Thoracic aorta (tissue), 2 donors: ENCODE results near the gene RPL39L. TPM values are rescaled to one million over a fixed set of nuclear protein-coding genes. Genes with fewer than 3 reads are reported as not detected.
"Not testable (repeated sequence)": the region's sequence is repeated elsewhere in the genome, so short reads cannot be mapped to it uniquely, and the experiment has no call there.

Experiments used
- ATAC-seq: fragments of 150-250 bp; one replicate; pipeline ENCODE4 v1.8.0; 2017; ENCODE audit warnings: low read depth; ENCODE audit not compliant: insufficient number of reproducible peaks, low FRiP score
- DNase-seq: peaks from one replicate; pipeline ENCODE4 v3.0.0-alpha.2; 2020; ENCODE audit warnings: low spot score
- H3K27ac ChIP-seq, 2 donors: fragments of 200-600 bp; sonication (generic); 1 replicate in 1 of 2; 2 replicates in 1 of 2; pipeline ENCODE4 v1.5.1; 2016; ENCODE audit warnings: mild to moderate bottlenecking in 2 of 2, moderate library complexity in 2 of 2
- H3K27me3 ChIP-seq: fragments of 200-600 bp; sonication (generic); replicated peaks from 2 replicates; pipeline ENCODE4 v1.6.0; 2016; ENCODE audit warnings: mild to moderate bottlenecking; ENCODE audit not compliant: insufficient read depth
- H3K36me3 ChIP-seq: fragments of 200-600 bp; sonication (generic); one replicate; pipeline ENCODE4 v1.5.1; 2016
- H3K4me1 ChIP-seq, 2 donors: fragments of 200-600 bp; sonication (generic); 1 replicate in 1 of 2; 2 replicates in 1 of 2; pipeline versions ENCODE4 v1.5.1 to v1.6.0; 2016; ENCODE audit warnings: low read depth in 2 of 2, mild to moderate bottlenecking in 1 of 2; ENCODE audit not compliant: control insufficient read depth in 1 of 2
- H3K4me3 ChIP-seq: fragments of 200-600 bp; sonication (generic); 2 replicates; pipeline ENCODE4 v1.5.1; 2016; ENCODE audit warnings: mild to moderate bottlenecking
- H3K9me3 ChIP-seq: fragments of 200-600 bp; sonication (generic); 2 replicates; pipeline ENCODE4 v1.5.1; 2016
- CTCF ChIP-seq: fragments of 200-600 bp; sonication (generic); IDR thresholded peaks from one replicate; pipeline ENCODE4 v1.5.1; 2019; ENCODE audit warnings: antibody characterized with exemption
- total RNA-seq, 2 donors: library from RNA; depleted of rRNA; stranded (reverse); fragments of >200 nt; gene quantifications; one replicate each; pipeline versions ENCODE4 v1.1.0 to v1.2.3, GENCODE V29; 2016

The RPL39L gene
- total RNA-seq, 2 donors from 2014 or later: 20.0 to 23.1 TPM

GRCh38 chr3:187139895-187140253 is 578 bp upstream of the RPL39L start:
- Histone ChIP-seq H3K4me1 (peaks cover 0 to 6% of the 10 kb centered on the region in 2 donors), H3K4me3 (peak overlapping the region; percentile 78), H3K27me3 (no peaks in the 10 kb centered on the region), H3K36me3 (no peaks in the 10 kb centered on the region), H3K9me3 (no peaks in the 10 kb centered on the region), H3K27ac (peak overlapping the region in 1 of 2 donors; percentile 73)
- DNase-seq (no peak), ATAC-seq (no peak)
- TF ChIP-seq CTCF: no peak

DNA sequence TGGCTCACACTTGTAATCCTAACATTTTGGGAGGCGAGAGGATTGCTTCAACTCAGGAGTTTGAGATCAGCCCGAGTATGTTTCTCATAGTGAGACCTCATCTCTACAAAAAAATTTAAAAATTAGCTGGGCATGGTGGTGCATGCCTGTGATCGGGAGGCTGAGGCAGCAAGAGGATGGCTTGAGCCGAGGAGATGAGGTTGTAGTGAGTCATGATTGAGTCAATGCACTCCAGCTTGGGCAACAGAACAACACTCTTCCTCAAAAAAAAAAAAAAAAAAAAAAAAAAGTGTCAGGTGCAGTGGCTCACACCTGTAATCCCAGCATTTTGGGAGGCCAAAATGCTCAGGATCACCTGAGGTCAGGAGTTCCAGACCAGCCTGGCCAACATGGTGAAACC is 2.4 kb downstream of the RPL39L start:
- DNase-seq: no peak
- H3K9me3 ChIP-seq: no peaks in the 10 kb centered on the region
- TF ChIP-seq CTCF: no peak
- H3K4me1 ChIP-seq: peaks cover 0 to 6% of the 10 kb centered on the region in 2 donors
- no peaks in the 10 kb centered on the region for H3K36me3 ChIP-seq
- H3K27ac ChIP-seq: no peak overlapping the region
- ATAC-seq: no peak
- H3K27me3 ChIP-seq: no peaks in the 10 kb centered on the region
- no peak overlapping the region for H3K4me3 ChIP-seq

GRCh38 chr3:187136337-187136736 is 3.0 kb downstream of the RPL39L start:
- no peak for DNase-seq
- H3K36me3 ChIP-seq: no peaks in the 10 kb centered on the region
- H3K9me3 ChIP-seq: no peaks in the 10 kb centered on the region
- no peaks in the 10 kb centered on the region for H3K27me3 ChIP-seq
- H3K4me3 ChIP-seq: no peak overlapping the region
- H3K4me1 ChIP-seq: peaks cover 0 to 6% of the 10 kb centered on the region in 2 donors
- ATAC-seq: no peak
- TF ChIP-seq CTCF: no peak
- no peak overlapping the region for H3K27ac ChIP-seq

- not testable (repeated sequence) for H3K27me3 ChIP-seq, DNase-seq, H3K27ac ChIP-seq, ATAC-seq, H3K4me3 ChIP-seq, H3K9me3 ChIP-seq, H3K36me3 ChIP-seq
- peaks cover 0 to 16% of the 10 kb centered on the region in 2 donors for H3K4me1 ChIP-seq
Measured at GRCh38 chr3:187135172-187135690, 4.1 kb downstream of the RPL39L start.

- DNase-seq, H3K9me3 ChIP-seq, H3K36me3 ChIP-seq, H3K4me3 ChIP-seq, H3K27ac ChIP-seq, ATAC-seq, H3K27me3 ChIP-seq: not testable (repeated sequence)
- H3K4me1 ChIP-seq: peaks cover 0 to 13% of the 10 kb centered on the region in 2 donors
Measured at GRCh38 chr3:187133181-187133580, 6.1 kb downstream of the RPL39L start.

- no peak for DNase-seq
- ATAC-seq: no peak
- TF ChIP-seq CTCF: no peak
- Histone ChIP-seq H3K9me3 (no peaks in the 10 kb centered on the region), H3K4me1 (peaks cover 0 to 13% of the 10 kb centered on the region in 2 donors), H3K27ac (no peak overlapping the region), H3K27me3 (no peaks in the 10 kb centered on the region), H3K36me3 (no peaks in the 10 kb centered on the region), H3K4me3 (no peak overlapping the region)
Measured at GRCh38 chr3:187132666-187133065, 6.6 kb downstream of the RPL39L start.
